K562 (cell line): ENCODE measurements around the gene ACAT2.

Experiments used
- HNRNPK ChIP-seq: fragments of 200-400 bp; formaldehyde crosslinking; IDR thresholded peaks from one replicate; pipeline ENCODE4 v1.6.1; 2018; ENCODE audit warnings: mild to moderate bottlenecking, low read depth, low read length; ENCODE audit not compliant: poor library complexity, severe bottlenecking
- MEF2D ChIP-seq: conservative IDR thresholded peaks from 2 replicates; pipeline ENCODE4 v1.6.1; 2016; ENCODE audit warnings: low read depth, missing genetic modification characterization, missing compliant biosample characterization
- NFIC ChIP-seq: fragments of 450-650 bp; IDR thresholded peaks from 2 replicates; pipeline ENCODE4 v1.6.1; 2017; ENCODE audit warnings: mild to moderate bottlenecking, inconsistent platforms
- RBM34 ChIP-seq: fragments of 200-400 bp; formaldehyde crosslinking; IDR thresholded peaks from 2 replicates; pipeline ENCODE4 v1.6.1; 2018; ENCODE audit warnings: low read length, borderline replicate concordance; ENCODE audit not compliant: insufficient read depth
- SP1 ChIP-seq: sonication (generic); formaldehyde crosslinking; IDR thresholded peaks from 2 replicates; pipeline ENCODE4 v1.8.1; 2022; ENCODE audit warnings: mild to moderate bottlenecking, missing genetic modification reagents

- TF ChIP-seq MEF2D (tag) (no peak), SP1 (no peak), NFIC (no peak), RBM34 (no peak), HNRNPK (no peak)
These were observed 5.1 kb downstream of the ACAT2 start for GRCh38 chr6:159766906-159767305.
